ENCODE data around the gene UHRF1.
A peak's percentile ranks its signal among the peaks of the same experiment; 100 is the strongest.
"Not testable (repeated sequence)": the region's sequence is repeated elsewhere in the genome, so short reads cannot be mapped to it uniquely, and the experiment has no call there.

The UHRF1 gene

DNA sequence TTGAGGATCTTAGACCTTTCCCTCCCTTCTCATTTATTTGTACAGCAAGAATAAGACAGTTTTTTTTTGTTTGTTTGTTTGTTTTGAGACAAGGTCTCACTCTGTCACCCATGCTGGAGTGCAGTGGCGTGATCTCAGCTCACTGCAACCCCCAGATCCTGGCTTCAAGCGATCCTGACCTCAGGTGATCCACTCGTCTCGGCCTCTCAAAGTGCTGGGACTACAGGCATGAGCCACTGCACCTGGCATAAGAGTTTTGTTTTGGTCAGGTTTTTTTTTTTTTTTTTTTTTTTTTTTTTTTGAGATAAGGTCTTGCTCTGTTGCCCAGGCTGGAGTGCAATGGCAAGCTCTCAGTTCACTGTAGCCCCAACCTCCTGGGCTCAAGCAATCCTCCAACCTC is 29.2 kb downstream of the UHRF1 start:
- DNase-seq: not testable (repeated sequence)

DNA sequence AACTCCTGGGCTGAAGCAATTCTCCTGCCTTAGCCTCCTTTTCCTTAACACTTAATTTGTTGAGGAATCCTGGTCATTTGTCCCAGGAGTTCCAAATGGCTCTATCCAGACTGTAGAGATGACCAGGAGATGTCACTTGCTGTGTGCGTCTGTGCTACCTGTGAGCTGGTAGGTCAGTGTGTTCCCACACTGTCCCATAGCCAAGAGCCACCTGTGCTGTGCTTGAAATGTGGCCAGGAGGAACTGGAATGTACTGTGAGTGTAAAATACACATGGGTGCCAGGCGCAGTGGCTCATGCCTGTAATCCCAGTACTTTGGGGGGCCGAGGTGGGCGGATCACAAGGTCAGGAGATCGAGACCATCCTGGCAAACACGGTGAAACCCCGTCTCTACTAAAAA is 30.2 kb downstream of the UHRF1 start:
- DNase-seq: no peak

DNA sequence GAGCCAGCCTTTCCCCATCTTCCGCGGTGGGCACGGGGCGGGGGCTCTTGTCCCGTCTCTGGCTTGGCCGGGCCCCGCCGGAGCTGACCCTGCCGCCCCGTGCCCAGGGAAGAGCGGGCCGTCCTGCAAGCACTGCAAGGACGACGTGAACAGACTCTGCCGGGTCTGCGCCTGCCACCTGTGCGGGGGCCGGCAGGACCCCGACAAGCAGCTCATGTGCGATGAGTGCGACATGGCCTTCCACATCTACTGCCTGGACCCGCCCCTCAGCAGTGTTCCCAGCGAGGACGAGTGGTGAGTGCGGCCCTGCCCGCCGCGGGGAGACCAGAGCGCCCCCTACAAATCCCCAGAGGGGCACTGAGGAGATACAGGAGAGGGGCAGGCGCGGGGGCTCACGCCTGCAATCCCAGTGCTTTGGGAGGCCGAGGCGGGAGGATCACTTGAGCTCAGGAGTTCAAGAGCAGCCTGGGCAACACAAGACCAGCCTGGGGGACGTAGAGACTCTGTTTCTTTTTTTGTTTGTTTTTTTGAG is 32.4 kb downstream of the UHRF1 start:
- DNase-seq: not testable (repeated sequence)

DNA sequence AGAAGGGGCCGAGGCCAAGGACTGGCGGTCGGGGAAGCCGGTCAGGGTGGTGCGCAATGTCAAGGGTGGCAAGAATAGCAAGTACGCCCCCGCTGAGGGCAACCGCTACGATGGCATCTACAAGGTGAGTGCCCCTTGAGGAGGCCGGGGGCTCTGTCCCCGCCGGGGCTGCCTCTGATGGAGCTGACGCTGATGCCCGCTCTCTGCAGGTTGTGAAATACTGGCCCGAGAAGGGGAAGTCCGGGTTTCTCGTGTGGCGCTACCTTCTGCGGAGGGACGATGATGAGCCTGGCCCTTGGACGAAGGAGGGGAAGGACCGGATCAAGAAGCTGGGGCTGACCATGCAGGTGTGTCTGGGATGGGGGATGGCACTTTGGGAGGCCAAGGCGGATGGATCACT is 41.3 kb downstream of the UHRF1 start:
- not testable (repeated sequence) for DNase-seq

DNA sequence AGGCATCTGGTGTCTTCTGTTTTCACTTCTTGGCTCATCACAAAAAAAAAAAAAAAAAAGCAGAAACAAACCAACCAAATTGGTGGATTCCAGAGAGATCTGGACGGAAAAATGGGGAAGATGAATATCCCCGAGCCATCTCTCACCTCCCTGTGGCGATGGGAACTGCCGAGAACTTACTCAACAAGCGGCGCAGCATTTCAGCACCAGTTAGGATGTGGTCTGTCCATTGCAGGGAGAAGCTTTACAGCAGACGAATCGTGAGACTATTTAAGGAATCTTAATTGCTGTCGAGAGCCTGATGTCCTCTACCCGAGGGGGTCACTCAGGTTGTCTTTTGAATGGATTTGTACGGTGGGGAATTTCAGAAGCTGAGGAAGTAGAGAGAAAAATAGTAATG is 42.4 kb downstream of the UHRF1 start:
- DNase-seq: no peak

DNA sequence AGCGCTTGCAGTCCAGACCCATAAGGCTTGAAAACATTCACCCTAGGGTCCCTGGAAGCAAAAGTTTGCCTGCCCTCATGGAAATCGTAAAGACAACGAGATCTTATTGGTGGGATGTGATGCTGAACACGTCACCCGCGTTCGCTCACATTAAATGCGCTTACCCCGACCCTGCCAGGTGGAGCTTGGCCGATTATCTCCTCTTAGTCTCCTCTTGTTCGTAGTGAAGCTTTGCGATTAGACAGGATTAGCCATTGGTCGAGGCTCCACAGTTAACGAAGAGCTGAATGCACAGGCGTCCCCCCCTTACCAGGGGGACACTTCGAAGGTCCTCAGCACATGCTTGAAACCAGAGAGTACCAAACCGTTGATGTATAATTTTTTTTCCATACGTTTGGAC is 43.6 kb downstream of the UHRF1 start:
- DNase-seq: no peak

DNA sequence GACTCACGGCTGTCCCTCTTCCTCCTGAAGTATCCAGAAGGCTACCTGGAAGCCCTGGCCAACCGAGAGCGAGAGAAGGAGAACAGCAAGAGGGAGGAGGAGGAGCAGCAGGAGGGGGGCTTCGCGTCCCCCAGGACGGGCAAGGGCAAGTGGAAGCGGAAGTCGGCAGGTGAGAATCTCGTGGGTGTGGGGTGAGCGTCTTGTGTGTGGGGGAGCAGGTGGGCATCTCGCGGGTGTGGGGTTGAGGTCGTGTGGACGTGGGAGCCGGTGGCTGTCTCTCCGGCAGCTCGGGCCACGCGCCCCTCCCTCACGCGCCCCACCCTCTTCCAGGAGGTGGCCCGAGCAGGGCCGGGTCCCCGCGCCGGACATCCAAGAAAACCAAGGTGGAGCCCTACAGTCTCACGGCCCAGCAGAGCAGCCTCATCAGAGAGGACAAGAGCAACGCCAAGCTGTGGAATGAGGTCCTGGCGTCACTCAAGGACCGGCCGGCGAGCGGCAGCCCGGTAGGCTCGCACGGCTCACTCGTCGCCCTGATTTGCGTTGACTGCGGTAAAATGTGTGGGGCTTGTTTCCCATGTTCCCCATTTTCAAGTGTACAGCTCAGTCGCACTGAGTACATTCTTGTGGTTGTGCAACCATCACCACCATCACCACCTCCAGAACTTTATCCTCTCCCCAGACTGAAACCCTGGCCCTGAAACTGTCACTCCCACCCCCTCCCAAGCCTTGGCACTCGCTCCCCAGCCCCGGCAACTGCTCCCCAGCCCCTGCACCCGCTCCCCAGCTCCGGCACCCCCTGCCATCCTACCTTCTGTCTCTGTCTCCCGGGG is 45.2 kb downstream of the UHRF1 start:
- not testable (repeated sequence) for DNase-seq

DNA sequence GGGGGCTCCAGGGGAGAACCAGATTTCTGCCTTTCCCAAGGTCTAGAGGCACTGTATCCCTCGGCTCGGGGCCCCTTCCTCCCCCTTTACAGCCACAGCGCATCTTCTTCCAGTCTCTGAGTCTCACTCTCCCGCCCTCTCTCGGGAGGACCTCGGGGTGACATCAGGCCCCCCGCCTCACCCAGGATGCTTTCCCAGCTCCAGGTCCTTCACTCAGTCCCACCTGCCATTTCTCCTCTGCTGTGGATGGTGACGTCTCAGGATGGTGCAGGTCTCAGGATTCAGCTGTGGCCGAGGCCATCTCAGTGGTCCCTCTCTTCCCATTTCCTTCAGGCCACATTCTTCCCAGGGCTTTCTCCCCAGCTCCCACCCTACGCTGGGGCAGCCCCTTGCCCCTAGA is 46.0 kb downstream of the UHRF1 start:
- no peak for DNase-seq

DNA sequence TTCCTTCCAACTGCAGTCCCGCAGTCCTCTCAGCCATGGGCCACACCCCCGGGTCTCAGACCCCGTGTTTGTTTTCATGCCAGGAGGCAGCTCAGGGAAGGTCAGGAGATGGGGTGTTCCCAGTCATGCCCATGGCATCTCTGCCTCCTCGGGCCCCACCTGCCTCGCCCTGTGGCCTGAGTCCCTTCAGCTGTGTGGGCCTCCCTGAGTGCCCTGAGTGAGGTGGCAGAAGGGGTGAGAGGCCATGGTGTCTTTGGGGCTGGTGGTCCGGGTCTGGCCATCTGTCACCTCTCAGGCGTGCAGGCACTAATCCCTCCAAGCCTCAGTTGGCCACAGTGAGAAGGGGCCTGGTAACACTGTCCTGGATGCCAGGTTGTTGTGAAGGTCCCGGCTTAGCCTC is 48.7 kb downstream of the UHRF1 start:
- DNase-seq: no peak

DNA sequence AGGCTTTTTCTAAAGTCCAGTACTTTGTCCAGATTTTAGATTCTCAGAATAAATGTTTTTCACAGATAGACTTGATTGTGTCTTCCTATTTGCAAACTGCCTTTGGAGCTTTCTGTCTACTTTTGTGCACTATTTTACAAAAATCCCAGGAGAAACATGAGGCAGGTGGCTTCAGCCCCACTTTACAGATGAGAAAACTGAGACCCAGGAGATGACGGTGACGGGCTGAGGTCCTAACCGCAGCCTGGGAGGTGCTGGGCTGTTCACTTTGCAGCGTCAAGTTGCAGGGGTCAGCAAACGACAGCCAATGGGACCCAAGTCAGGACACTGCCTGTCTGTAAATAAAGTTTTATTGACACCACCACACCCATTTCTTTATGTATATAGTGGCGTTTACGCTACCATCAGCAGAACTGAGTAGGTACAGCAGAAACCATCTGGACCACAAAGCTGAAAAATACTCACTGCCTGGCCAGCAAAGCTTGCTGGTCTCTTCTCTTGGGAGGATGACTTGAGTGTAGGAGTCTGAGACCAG is 52.9 kb downstream of the UHRF1 start:
- no peak for DNase-seq

DNA sequence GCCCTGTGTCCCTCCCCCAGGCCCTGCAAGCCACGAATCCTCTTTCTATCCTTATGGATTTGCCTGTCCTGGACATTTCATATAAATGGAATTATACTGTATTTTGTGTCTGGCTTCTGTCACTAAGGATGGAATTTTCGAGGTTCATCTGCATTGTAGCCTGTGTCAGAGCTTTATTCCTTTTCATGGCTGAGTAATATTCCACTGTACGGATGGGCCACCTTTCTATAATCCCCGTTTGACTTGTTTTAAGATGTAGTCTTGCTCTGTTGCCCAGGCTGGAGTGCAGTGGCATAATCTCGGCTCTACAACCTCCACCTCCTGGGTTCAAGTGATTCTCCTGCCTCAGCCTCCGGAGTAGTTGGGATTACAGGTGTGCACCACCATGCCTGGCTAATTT is 55.8 kb downstream of the UHRF1 start:
- DNase-seq: no peak

DNA sequence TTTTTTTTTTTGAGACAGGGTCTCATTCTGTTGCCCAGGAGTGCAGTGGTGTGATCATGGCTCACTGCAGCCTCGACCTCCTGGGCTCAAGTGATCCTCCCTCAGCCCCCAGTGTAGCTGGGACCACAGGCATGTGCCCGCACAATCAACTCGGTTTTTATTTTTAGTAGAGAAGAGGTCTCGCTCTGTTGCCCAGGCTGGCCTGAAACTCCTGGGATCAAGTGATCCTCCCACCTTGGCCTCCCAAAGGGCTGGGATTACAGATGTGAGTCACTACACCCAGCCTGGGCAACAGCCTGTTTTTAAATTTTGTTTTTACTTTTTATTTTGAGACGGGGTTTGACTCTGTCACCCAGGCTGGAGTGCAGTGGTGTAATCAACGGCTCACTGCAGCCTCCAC is 57.3 kb downstream of the UHRF1 start:
- no peak for DNase-seq

DNA sequence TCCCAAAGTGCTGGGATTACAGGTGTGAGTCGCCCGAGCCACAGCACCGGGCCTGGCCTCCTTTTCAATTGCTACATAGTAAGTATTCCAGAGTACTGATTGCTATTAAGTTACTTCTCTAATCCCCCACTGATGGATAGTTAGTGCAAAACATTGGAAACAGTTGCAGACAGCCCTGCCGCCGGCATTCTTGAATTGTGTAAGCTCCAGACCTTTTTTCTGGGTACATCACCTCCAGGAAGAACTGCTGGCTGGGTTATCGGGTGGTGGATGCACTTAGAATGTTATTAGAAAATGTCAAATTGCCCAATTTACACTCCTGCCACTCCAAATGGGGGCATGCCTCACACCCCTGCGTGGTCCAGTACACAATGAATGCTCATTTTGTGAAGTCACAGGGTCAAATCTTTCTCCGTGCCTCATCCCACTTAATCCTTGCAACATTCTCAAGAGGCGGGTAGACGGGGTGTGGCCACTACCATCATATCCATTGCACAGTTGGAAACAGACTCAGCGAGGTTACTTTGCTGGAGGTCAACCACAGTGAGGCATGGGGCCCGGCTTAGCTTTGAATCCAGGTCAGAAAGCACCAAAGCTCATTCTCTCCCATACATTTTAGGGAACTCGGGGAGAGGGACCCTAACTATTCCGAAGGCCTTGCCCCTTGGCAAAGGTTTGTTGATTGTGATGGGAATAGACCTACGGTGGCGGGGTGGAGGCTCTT is 58.6 kb downstream of the UHRF1 start:
- DNase-seq: no peak

DNA sequence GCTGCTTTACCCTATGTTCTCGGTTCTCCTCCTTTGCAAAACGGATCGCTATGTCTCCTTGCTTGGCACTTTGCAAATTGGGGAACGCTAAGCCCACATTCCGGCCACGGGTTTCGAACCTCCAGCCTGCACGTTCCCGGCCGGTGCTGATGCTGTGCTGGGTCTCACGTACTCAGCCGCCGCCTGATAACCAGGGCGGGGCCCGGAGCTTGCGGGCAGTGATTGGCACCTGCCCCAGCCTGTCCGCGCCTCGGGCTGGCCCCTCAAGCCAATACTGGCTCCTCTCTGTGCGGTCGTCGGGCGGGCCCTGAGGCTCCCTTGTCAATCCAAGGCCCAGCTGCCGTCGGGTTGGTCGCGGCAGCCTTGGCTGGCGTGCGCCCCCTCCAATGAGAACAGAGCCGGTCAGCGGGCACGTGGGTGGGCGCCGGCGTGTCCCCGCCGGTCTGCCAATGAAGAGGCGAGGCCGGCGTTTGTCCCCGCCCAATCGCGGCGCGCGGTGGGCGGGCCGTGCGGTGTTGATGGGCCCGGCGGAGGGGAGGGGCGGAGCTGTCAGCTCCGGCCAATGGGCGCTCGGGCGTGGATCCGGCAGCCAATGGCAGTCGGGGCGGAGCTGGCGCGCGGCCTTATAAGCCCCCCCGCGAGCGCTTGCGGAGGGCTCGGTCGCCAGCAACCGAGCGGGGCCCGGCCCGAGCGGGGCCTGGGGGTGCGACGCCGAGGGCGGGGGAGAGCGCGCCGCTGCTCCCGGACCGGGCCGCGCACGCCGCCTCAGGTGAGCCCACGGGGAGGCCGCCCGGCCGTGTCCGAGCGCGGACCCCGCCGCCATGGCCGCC is 59.4 kb downstream of the UHRF1 start, which contains the start of gene KDM4B:
TSS of gene KDM4B (plus strand) at position 652 of the 830 bp plus-strand sequence. CDS start 63,778 bp downstream, outside the sequence.
- DNase-seq: peak; percentile 99

DNA sequence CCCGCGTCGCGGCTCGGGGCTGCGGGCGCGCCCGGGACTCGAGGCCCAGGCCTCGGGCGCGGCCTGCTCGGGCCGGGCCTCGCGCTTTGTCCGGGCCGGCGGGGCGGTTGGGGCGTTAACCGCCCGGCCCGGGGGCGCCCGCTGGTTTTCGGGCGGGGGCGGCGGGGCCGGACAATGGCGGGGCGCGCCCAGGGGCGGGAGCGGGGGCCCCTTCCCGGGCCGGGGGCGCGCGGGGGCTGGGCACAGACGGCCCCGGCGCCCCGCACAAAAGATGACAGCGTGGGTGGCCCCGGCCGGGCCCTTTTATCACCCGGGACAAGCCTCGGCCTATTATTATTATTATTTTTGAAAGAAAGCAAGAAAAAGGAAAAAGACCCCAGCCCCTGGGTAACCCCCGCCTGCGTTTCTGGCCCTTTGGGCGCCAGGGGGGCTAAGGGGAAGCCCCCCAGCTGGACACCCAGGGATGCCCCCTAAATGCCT is 60.0 kb downstream of the UHRF1 start:
- DNase-seq: no peak

DNA sequence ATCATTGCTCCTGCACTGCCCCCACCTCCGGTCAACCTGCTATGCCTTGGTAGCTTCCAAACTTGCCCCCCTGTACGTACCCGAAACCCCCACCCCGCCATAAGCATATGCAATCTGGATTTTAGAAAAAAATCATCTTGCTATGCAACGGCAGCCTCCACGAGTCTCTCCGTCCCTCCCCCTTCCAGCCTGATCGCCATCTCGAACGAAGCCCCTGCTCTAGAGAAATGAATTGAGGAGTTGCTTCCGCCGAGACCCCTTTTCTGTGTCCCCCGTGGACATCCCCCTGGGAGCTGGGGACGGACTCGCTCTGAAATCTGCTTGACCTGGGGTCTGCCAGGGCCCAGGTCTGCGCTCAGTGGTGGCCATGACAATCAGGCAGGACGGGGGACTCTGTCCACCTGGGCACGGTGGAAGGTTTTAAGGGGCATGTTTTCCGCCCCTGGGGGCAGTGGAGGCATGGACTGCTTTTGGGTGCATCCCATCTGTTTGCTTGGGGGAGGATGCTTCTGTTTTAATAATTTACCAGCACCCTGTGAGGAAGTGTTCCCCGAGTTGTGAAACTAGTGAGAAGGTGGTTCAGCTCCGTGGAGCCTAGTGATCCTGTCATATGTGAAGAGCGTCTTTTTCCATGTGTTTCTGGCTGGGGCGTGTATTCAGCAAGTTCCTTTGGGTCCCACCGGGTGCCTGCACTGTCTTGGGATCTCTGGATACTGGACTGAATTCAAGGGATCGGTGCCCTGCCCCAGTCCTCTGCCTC is 60.7 kb downstream of the UHRF1 start:
- DNase-seq: no peak

DNA sequence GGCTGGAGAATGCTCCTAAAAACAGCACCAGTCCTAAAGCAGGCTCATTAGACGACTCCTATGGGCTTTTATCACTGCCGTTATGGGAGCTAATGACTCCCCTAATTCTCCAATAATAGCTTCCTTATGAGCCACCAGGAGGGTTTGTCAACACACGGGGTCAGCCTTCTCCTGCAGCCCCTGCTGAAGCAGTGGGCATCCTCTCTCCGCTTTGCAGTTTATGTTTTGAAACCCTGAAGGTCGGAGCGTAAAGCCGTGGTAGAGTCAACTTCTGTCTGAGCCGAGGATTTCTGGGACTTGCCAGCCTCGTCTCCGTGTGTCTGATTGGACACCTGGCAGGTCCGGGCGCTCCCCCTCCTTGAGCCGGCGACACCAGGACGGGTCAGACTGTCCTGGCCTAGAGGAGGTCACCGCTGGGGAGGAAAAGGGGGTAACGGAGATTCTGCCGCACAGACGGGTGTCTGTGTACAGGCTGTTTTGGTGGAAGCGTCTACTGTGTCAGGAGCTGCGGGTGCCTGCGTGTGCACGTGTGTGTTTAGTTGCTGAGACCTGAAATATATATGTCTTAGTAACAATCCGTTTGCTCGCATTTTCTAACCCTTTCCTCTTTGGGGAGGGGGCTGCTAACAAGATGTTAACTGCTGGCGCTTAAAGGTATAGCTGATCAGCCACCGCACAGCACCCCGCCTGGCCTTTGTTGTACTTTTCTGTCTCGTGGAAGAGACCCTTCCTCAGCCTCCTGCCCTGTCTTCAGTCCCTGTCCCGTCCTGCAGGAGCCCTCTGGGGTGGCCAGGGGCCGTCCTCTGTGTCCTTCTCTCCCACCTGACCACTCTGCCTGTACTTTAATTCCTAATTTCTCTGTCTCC is 61.5 kb downstream of the UHRF1 start:
- no peak for DNase-seq

DNA sequence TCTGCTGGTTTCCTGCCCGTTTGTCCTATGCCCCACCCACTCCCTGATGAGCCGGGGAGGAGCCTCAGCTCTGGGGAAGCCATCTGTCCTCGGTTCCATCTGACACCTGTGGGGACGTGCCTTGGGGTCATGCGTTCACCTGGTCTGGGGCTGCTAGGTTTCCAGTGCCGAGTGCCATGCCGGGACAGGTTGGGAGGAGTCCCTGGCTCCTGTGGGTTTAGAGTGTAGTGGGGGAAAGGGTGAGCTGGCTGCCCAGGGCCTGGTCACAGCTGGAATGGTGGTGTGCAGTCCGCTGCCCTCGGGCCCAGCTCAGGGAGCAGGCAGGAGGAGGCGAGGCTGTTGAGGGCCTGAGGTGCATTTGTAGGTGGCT is 62.1 kb downstream of the UHRF1 start:
- no peak for DNase-seq

DNA sequence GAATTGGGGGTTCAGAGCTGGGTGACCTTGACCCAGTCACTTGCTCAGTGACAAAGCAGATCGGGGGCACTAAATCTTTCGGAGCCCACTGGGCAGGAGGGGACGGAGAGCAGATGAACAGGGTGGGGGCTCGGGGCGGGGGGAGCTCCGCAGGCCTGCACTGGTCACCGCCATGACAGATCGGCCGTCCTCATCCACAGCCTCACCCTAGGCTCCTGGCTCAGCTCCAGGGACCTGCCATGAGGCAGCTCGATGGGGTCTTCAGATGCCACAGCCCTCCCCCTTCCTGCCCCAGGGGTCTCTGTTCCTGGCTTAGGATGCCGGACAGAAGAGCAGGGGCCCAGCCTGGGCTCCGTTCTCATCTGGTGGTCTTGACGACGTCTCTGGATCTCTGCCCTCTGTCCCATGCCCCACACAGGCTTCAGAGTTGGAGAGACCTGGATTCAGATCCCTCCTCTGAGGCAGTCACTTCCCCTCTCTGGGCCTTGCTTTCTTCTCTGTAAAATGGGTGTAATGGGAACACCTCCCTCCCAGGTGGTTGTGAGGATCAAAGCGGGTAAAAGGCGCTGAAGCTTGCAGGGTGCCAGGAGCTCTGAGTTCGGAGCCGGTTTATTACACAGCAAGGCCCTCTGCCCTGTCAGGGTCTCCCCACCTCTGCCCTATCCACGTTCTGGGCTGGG is 62.7 kb downstream of the UHRF1 start:
- no peak for DNase-seq

DNA sequence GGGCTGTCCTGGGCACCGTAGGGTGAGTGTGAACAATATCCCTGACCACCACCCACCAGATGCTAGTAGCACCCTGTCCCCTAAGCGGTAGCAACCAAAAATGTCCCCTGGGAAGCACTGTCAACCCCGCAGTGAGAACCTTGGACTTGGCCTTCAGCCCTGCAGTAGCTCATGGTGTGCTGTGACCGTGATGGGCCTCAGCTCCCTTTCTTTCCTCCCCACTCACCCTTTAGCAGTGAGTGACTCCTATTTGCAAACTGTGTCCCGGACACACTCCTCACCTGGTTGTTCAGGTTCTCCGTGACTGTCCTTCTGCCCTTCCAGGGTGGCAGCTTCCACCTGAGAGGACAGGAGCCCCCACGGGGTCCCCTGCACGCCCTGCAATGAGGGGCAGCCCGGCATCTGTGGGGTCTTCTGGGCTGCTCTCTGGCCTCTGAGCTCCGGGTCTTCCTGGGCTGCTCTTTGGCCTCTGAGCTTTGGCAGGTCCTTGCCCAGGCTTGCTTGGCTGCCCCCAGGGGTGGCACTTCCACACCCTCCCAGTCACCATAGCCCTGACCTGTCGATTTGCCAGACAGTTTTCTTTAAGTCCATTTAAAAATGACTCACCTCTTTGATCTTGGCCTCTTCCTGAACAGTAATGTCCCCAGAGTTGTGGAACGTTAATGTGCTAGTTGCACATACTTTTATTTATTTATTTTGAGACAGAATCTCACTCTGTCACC is 63.4 kb downstream of the UHRF1 start:
- no peak for DNase-seq
